Measurements from ENCODE around the gene ZNF211.

GRCh38 chr19:57686727-57687126, 53.8 kb downstream of the ZNF211 start:
- TF ChIP-seq CTCF (IDR thresholded peaks at IDR 0.05 in 4 of 5, conservative IDR thresholded peaks at IDR 0.05 in 1 of 5) (no peak), POLR2A (IDR thresholded peaks at IDR 0.05) (no peak)
